Measurements from ENCODE around the gene LUZP4.
A peak's percentile ranks its signal among the peaks of the same experiment; 100 is the strongest.

Gene LUZP4

GRCh38 chrX:115297189-115297588, 7.7 kb downstream of the LUZP4 start:
- no peak overlapping the region for H3K14ac ChIP-seq (ENCODE audit: low read length in 2 of 2)
- no peak overlapping the region for H4K8ac ChIP-seq (ENCODE audit: low read length)
- no peak overlapping the region for H2AK5ac ChIP-seq (ENCODE audit: low read length, severe bottlenecking)
- no peaks in the 10 kb centered on the region for H3K79me1 ChIP-seq (replicated peaks; ENCODE audit: low read length, poor library complexity, severe bottlenecking)
- no CpG with 5 or more reads among the region's 1 CpG for WGBS
- H3K4me3 ChIP-seq (ENCODE audit: insufficient read depth in 1 of 2, low read depth in 1 of 2, low read length in 2 of 2), result no peak overlapping the region
- no peak for DNase-seq
- H3K18ac ChIP-seq (ENCODE audit: low read depth in 1 of 2, low read length in 2 of 2), result no peak overlapping the region
- no peak overlapping the region for H4K91ac ChIP-seq (ENCODE audit: low read length)
- no peak overlapping the region for H2BK15ac ChIP-seq (ENCODE audit: low read depth, poor library complexity, severe bottlenecking)
- H2AFZ ChIP-seq (ENCODE audit: low read depth, low read length), result no peak overlapping the region
- no peak overlapping the region for H3K9ac ChIP-seq (ENCODE audit: low read length)
- no peaks in the 10 kb centered on the region for H3K36me3 ChIP-seq (ENCODE audit: control insufficient read depth in 1 of 2, insufficient read depth in 2 of 2, low read depth in 1 of 2, low read length in 2 of 2)
- H2BK12ac ChIP-seq (ENCODE audit: low read length in 2 of 2), result no peak overlapping the region
- H3K4me2 ChIP-seq (ENCODE audit: low read length, poor library complexity, severe bottlenecking), result no peak overlapping the region
- H3K23ac ChIP-seq (ENCODE audit: low read length in 2 of 2), result no peak overlapping the region
- H2BK120ac ChIP-seq (ENCODE audit: low read depth, low read length), result no peak overlapping the region
- H3K27me3 ChIP-seq (ENCODE audit: control insufficient read depth in 1 of 2, insufficient read depth in 1 of 2, low read length in 2 of 2), result peaks cover 0 to 34% of the 10 kb centered on the region in 2 experiments
- no peak overlapping the region for H3K27ac ChIP-seq (ENCODE audit: low read length, poor library complexity, severe bottlenecking)
- H2BK5ac ChIP-seq (ENCODE audit: low read depth, low read length, poor library complexity, severe bottlenecking), result no peak overlapping the region
- no peak overlapping the region for H3K4ac ChIP-seq (ENCODE audit: low read depth in 1 of 2, low read length in 2 of 2)
- no peaks in the 10 kb centered on the region for H3K9me3 ChIP-seq (ENCODE audit: control insufficient read depth, low read length)
- H3K4me1 ChIP-seq (ENCODE audit: control insufficient read depth, insufficient read depth, low read depth, low read length), result no peaks in the 10 kb centered on the region

DNA sequence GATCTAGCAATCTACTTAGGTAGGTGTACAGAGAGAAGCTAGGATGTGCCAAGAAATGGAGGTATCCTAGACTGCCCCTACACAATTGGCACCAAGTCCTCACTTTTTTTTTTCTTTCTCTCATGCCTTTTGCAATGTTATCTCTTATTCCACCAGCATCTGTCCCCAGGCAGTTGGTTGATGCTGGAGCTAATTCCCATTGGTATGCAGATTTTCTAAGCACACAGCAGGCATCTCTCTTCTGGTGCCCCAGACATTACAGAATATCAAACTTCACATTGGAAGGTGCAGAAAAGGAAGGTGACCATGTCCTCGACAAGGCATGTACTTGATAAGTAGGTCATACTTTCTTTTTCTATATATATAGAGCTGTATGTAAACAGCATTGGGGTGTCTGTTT, 21.6 kb downstream of the LUZP4 start:
- DNase-seq, result no peak
- no peaks in the 10 kb centered on the region for H3K79me1 ChIP-seq (replicated peaks; ENCODE audit: low read length, poor library complexity, severe bottlenecking)
- no peak overlapping the region for H2AK5ac ChIP-seq (ENCODE audit: low read length, severe bottlenecking)

GRCh38 chrX:115311601-115312001, 22.1 kb downstream of the LUZP4 start:
- WGBS, result 40% methylated on average over 15 of the region's 19 CpGs
- no peak overlapping the region for H2BK5ac ChIP-seq (ENCODE audit: low read depth, low read length, poor library complexity, severe bottlenecking)
- H2AFZ ChIP-seq (ENCODE audit: low read depth, low read length), result peak overlapping the region; percentile 54
- H3K18ac ChIP-seq (ENCODE audit: low read depth in 1 of 2, low read length in 2 of 2), result peak overlapping the region; percentile 62 to 78
- no peak overlapping the region for H3K9ac ChIP-seq (ENCODE audit: low read length)
- no peak overlapping the region for H2BK15ac ChIP-seq (ENCODE audit: low read depth, poor library complexity, severe bottlenecking)
- H3K27ac ChIP-seq (ENCODE audit: low read length, poor library complexity, severe bottlenecking), result no peak overlapping the region
- no peak overlapping the region for H2AK5ac ChIP-seq (ENCODE audit: low read length, severe bottlenecking)
- H4K91ac ChIP-seq (ENCODE audit: low read length), result peak overlapping the region; percentile 89
- peak overlapping the region in 1 of 2 experiments; percentile 10 for H2BK12ac ChIP-seq (ENCODE audit: low read length in 2 of 2)
- peak overlapping the region; percentile 87 for H4K8ac ChIP-seq (ENCODE audit: low read length)
- H3K36me3 ChIP-seq (ENCODE audit: control insufficient read depth in 1 of 2, insufficient read depth in 2 of 2, low read depth in 1 of 2, low read length in 2 of 2), result no peaks in the 10 kb centered on the region
- no peaks in the 10 kb centered on the region for H3K4me1 ChIP-seq (ENCODE audit: control insufficient read depth, insufficient read depth, low read depth, low read length)
- H3K4me3 ChIP-seq (ENCODE audit: insufficient read depth in 1 of 2, low read depth in 1 of 2, low read length in 2 of 2), result no peak overlapping the region
- H3K4ac ChIP-seq (ENCODE audit: low read depth in 1 of 2, low read length in 2 of 2), result no peak overlapping the region
- H3K79me1 ChIP-seq (replicated peaks; ENCODE audit: low read length, poor library complexity, severe bottlenecking), result no peaks in the 10 kb centered on the region
- H3K27me3 ChIP-seq (ENCODE audit: control insufficient read depth in 1 of 2, insufficient read depth in 1 of 2, low read length in 2 of 2), result peaks cover 0 to 24% of the 10 kb centered on the region in 2 experiments
- peaks cover 7% of the 10 kb centered on the region for H3K9me3 ChIP-seq (ENCODE audit: control insufficient read depth, low read length)
- H3K14ac ChIP-seq (ENCODE audit: low read length in 2 of 2), result no peak overlapping the region
- no peak overlapping the region for H3K4me2 ChIP-seq (ENCODE audit: low read length, poor library complexity, severe bottlenecking)
- H3K23ac ChIP-seq (ENCODE audit: low read length in 2 of 2), result no peak overlapping the region
- DNase-seq, result peak; percentile 13
- no peak overlapping the region for H2BK120ac ChIP-seq (ENCODE audit: low read depth, low read length)

More for the DNA sequence above, 21.6 kb downstream of the LUZP4 start:
- peaks cover 7% of the 10 kb centered on the region for H3K9me3 ChIP-seq (ENCODE audit: control insufficient read depth, low read length)
- no peak overlapping the region for H2BK5ac ChIP-seq (ENCODE audit: low read depth, low read length, poor library complexity, severe bottlenecking)
- H4K91ac ChIP-seq (ENCODE audit: low read length), result no peak overlapping the region
- peaks cover 0 to 28% of the 10 kb centered on the region in 2 experiments for H3K27me3 ChIP-seq (ENCODE audit: control insufficient read depth in 1 of 2, insufficient read depth in 1 of 2, low read length in 2 of 2)
- no peak overlapping the region for H2BK120ac ChIP-seq (ENCODE audit: low read depth, low read length)
- no peak overlapping the region for H3K4me2 ChIP-seq (ENCODE audit: low read length, poor library complexity, severe bottlenecking)
- no peak overlapping the region for H2BK15ac ChIP-seq (ENCODE audit: low read depth, poor library complexity, severe bottlenecking)
- no peak overlapping the region for H2BK12ac ChIP-seq (ENCODE audit: low read length in 2 of 2)
- no peaks in the 10 kb centered on the region for H3K4me1 ChIP-seq (ENCODE audit: control insufficient read depth, insufficient read depth, low read depth, low read length)
- no peaks in the 10 kb centered on the region for H3K36me3 ChIP-seq (ENCODE audit: control insufficient read depth in 1 of 2, insufficient read depth in 2 of 2, low read depth in 1 of 2, low read length in 2 of 2)
- no peak overlapping the region for H3K18ac ChIP-seq (ENCODE audit: low read depth in 1 of 2, low read length in 2 of 2)
- H3K9ac ChIP-seq (ENCODE audit: low read length), result no peak overlapping the region
- H3K27ac ChIP-seq (ENCODE audit: low read length, poor library complexity, severe bottlenecking), result no peak overlapping the region
- WGBS, result no CpG with 5 or more reads among the region's 1 CpG
- no peak overlapping the region for H3K14ac ChIP-seq (ENCODE audit: low read length in 2 of 2)
- no peak overlapping the region for H4K8ac ChIP-seq (ENCODE audit: low read length)
- H3K4ac ChIP-seq (ENCODE audit: low read depth in 1 of 2, low read length in 2 of 2), result no peak overlapping the region
- no peak overlapping the region for H3K23ac ChIP-seq (ENCODE audit: low read length in 2 of 2)
- H3K4me3 ChIP-seq (ENCODE audit: insufficient read depth in 1 of 2, low read depth in 1 of 2, low read length in 2 of 2), result no peak overlapping the region
- no peak overlapping the region for H2AFZ ChIP-seq (ENCODE audit: low read depth, low read length)

DNA sequence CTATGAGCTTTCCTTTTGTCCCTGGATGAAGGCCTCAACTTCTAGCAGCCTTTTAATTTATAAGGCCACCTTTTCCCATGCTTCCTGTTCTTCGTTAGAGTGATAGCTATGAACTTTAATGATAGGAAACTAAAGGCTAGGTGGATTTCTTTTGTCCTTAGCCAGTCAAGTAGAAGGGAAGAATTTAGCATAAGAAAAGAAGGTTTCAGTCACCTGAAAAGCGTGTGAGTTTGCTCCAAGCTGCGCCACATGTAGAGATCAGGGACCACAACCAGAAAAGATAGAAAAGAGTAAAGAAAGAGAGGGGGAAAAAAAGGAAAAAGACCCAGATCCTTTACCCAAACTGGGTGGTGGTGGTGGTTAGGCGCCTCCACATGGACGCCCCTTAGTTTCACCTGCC, 28.6 kb downstream of the LUZP4 start:
- Histone ChIP-seq H4K8ac (ENCODE audit: low read length) (no peak overlapping the region), H3K27me3 (ENCODE audit: control insufficient read depth in 1 of 2, insufficient read depth in 1 of 2, low read length in 2 of 2) (peaks cover 0 to 19% of the 10 kb centered on the region in 2 experiments), H3K36me3 (ENCODE audit: control insufficient read depth in 1 of 2, insufficient read depth in 2 of 2, low read depth in 1 of 2, low read length in 2 of 2) (no peaks in the 10 kb centered on the region), H2AK5ac (ENCODE audit: low read length, severe bottlenecking) (no peak overlapping the region), H3K23ac (ENCODE audit: low read length in 2 of 2) (no peak overlapping the region), H3K14ac (ENCODE audit: low read length in 2 of 2) (no peak overlapping the region), H2BK5ac (ENCODE audit: low read depth, low read length, poor library complexity, severe bottlenecking) (no peak overlapping the region), H3K9me3 (ENCODE audit: control insufficient read depth, low read length) (peaks cover 7% of the 10 kb centered on the region), H2BK12ac (ENCODE audit: low read length in 2 of 2) (no peak overlapping the region), H4K91ac (ENCODE audit: low read length) (no peak overlapping the region), H3K4me1 (ENCODE audit: control insufficient read depth, insufficient read depth, low read depth, low read length) (no peaks in the 10 kb centered on the region), H3K4me2 (ENCODE audit: low read length, poor library complexity, severe bottlenecking) (no peak overlapping the region), H2BK120ac (ENCODE audit: low read depth, low read length) (no peak overlapping the region), H3K79me1 (replicated peaks; ENCODE audit: low read length, poor library complexity, severe bottlenecking) (no peaks in the 10 kb centered on the region), H3K9ac (ENCODE audit: low read length) (no peak overlapping the region), H3K27ac (ENCODE audit: low read length, poor library complexity, severe bottlenecking) (no peak overlapping the region), H2AFZ (ENCODE audit: low read depth, low read length) (no peak overlapping the region), H2BK15ac (ENCODE audit: low read depth, poor library complexity, severe bottlenecking) (no peak overlapping the region), H3K4ac (ENCODE audit: low read depth in 1 of 2, low read length in 2 of 2) (no peak overlapping the region), H3K18ac (ENCODE audit: low read depth in 1 of 2, low read length in 2 of 2) (no peak overlapping the region), H3K4me3 (ENCODE audit: insufficient read depth in 1 of 2, low read depth in 1 of 2, low read length in 2 of 2) (no peak overlapping the region)
- 95% methylated on average over 5 of the region's 5 CpGs for WGBS
- no peak for DNase-seq
